Panc1 (cell line): ENCODE results near the gene POU3F2. TPM values are rescaled to one million over a fixed set of nuclear protein-coding genes. Genes with fewer than 3 reads are reported as not detected.

Experiments
- ATAC-seq: fragments of 200-7000 bp; cut with Tn5 transposase; 2 replicates; pipeline ENCODE4 v1.9.1; 2020; ENCODE audit warnings: mild to moderate bottlenecking, moderate library complexity
- BruUV-seq: library from RNA; stranded (reverse); fragments of 400-500 nt; replicated peaks from 2 replicates; lab custom pipeline; 2021; lab: Mats Ljungman, UMichigan
- CTCF ChIA-PET: fragments of 300-600 bp; sonication (Branson Sonifier 250); formaldehyde crosslinking; loops from one replicate; lab custom pipeline; 2022; ENCODE audit warnings: antibody characterized with exemption; lab: Charles Lee
- POLR2A ChIA-PET: fragments of 300-600 bp; sonication (Branson Sonifier 250); formaldehyde crosslinking; loops from one replicate; lab custom pipeline; 2022; ENCODE audit warnings: antibody characterized with exemption; lab: Charles Lee
- DNase-seq: peaks from one replicate; pipeline ENCODE4 v3.0.0-alpha.2; 2010; ENCODE audit warnings: low read depth, low spot score
- H3K27ac ChIP-seq: 2 replicates; pipeline ENCODE4 v1.5.1; 2011; ENCODE audit warnings: mild to moderate bottlenecking, low read length, inconsistent platforms
- H3K27me3 ChIP-seq: fragments of 200-500 bp; sonication (Bioruptor generic); 2 replicates; pipeline ENCODE4 v1.6.0; 2014; ENCODE audit warnings: low read length, inconsistent platforms; ENCODE audit not compliant: control insufficient read depth, insufficient read depth
- H3K36me3 ChIP-seq: fragments of 200-500 bp; sonication (Bioruptor generic); 2 replicates; pipeline ENCODE4 v1.5.1; 2014; ENCODE audit warnings: inconsistent platforms, mild to moderate bottlenecking, low read length, moderate library complexity; ENCODE audit not compliant: control insufficient read depth, insufficient read depth
- H3K4me1 ChIP-seq: 2 replicates; pipeline ENCODE4 v1.5.1; 2011; ENCODE audit warnings: inconsistent platforms, mild to moderate bottlenecking, low read length, moderate library complexity; ENCODE audit not compliant: control insufficient read depth, insufficient read depth
- H3K4me3 ChIP-seq, 2 experiments: 2 replicates each; pipeline ENCODE4 v1.5.1; 2011 to 2012; ENCODE audit warnings: low read depth in 2 of 2, low read length in 2 of 2, mild to moderate bottlenecking in 2 of 2, inconsistent platforms in 1 of 2, moderate library complexity in 1 of 2
- H3K9me3 ChIP-seq: fragments of 200-500 bp; sonication (Bioruptor generic); 2 replicates; pipeline ENCODE4 v1.5.1; 2014; ENCODE audit warnings: low read depth, mild to moderate bottlenecking, inconsistent platforms, low read length, moderate library complexity; ENCODE audit not compliant: control insufficient read depth, insufficient read depth
- POLR2AphosphoS5 ChIP-seq: IDR thresholded peaks from 2 replicates; pipeline ENCODE4 v1.6.1; 2012; ENCODE audit warnings: mild to moderate bottlenecking, low read depth, low read length, moderate library complexity
- SIN3A ChIP-seq: IDR thresholded peaks from 2 replicates; pipeline ENCODE4 v1.6.1; 2012; ENCODE audit warnings: low read depth, mild to moderate bottlenecking, low read length, moderate library complexity, borderline replicate concordance; ENCODE audit not compliant: insufficient read depth
- TCF7L2 ChIP-seq: IDR thresholded peaks from 2 replicates; pipeline ENCODE4 v1.6.1; 2011; ENCODE audit warnings: mild to moderate bottlenecking, low read depth, low read length, inconsistent platforms
- in situ Hi-C: cut with HindIII; loops from 2 replicates; pipeline ENCODE4 v1.10.0; 2016; ENCODE audit warnings: low sequenced_read_pairs, low pct_unique_long_range_greater_than_20kb
- intact Hi-C: fragments of 100-400 bp; cut with micrococcal nuclease; formaldehyde crosslinking; loops from one replicate; pipeline ENCODE4 v1.10.0; 2022; ENCODE audit not compliant: unreplicated experiment
- total RNA-seq: library from RNA; stranded (reverse); gene quantifications from one replicate; pipeline ENCODE4 v1.2.1, GENCODE V29; 2021; ENCODE audit not compliant: unreplicated experiment
- TF ChIP-seq, protein P1 (sequence below), 2 experiments: IDR thresholded peaks; 2 replicates each; pipeline ENCODE4 v1.6.1; 2011 to 2012; ENCODE audit warnings: low read depth in 2 of 2, control low read depth in 1 of 2, low read length in 1 of 2, mild to moderate bottlenecking in 1 of 2, moderate library complexity in 1 of 2; ENCODE audit not compliant: insufficient read depth in 1 of 2
- TF ChIP-seq, protein P2 (sequence below): fragments of 450-650 bp; IDR thresholded peaks from 2 replicates; pipeline ENCODE4 v1.5.1; 2017; ENCODE audit warnings: mild to moderate bottlenecking

Gene POU3F2
- total RNA-seq, 1 experiment from 2014 or later = not detected

DNA sequence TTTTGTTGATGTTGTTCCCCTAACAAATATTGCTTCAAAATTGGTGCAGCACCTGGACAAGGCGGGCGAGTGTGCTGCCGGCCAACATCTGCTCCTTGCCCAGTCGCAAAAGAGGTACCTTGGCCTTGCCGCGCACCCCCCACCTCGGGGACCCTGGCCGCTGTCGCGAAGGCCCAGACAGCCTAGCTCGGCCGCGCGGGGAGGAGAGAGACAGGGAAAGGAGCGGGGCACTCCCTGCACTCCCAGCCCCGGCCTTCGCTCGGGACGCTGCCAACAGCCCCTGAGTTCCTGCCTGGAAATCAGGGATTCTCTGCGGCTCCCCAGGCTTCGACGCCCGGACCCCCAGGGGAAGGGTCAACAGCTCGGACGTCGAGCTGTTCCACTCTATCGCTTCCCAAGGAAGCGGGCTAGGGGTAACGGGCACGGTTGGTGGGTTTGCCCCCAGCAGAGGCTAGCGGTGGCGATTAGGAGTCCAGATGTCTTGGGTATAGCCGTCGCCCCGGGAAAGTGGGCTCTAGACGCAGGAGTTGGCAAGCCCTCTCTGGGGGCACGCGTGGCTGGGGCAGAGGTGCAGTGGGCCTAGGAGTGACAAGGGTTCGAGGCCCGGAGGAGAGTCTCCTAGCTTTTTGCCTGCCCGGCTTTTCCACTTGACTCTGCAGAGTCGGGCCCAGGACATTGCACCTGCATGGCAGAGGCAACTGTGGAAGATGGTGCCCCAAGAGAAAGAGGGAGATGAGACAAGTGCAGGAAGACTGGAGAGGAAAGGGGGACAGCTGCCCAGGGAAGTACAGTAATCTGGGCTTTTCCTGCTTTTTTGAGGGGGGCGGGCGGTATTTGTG is 8.2 kb downstream of the POU3F2 start:
- ChIA-PET POLR2A (no interaction called here), CTCF (no interaction called here)
- H3K36me3 ChIP-seq = no peaks in the 10 kb centered on the region
- TF ChIP-seq, protein P1, sequence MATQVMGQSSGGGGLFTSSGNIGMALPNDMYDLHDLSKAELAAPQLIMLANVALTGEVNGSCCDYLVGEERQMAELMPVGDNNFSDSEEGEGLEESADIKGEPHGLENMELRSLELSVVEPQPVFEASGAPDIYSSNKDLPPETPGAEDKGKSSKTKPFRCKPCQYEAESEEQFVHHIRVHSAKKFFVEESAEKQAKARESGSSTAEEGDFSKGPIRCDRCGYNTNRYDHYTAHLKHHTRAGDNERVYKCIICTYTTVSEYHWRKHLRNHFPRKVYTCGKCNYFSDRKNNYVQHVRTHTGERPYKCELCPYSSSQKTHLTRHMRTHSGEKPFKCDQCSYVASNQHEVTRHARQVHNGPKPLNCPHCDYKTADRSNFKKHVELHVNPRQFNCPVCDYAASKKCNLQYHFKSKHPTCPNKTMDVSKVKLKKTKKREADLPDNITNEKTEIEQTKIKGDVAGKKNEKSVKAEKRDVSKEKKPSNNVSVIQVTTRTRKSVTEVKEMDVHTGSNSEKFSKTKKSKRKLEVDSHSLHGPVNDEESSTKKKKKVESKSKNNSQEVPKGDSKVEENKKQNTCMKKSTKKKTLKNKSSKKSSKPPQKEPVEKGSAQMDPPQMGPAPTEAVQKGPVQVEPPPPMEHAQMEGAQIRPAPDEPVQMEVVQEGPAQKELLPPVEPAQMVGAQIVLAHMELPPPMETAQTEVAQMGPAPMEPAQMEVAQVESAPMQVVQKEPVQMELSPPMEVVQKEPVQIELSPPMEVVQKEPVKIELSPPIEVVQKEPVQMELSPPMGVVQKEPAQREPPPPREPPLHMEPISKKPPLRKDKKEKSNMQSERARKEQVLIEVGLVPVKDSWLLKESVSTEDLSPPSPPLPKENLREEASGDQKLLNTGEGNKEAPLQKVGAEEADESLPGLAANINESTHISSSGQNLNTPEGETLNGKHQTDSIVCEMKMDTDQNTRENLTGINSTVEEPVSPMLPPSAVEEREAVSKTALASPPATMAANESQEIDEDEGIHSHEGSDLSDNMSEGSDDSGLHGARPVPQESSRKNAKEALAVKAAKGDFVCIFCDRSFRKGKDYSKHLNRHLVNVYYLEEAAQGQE (IDR thresholded peaks at IDR 0.05; ENCODE audit: insufficient read depth in 1 of 2, low read depth in 2 of 2, low read length in 1 of 2) = no peak
- TF ChIP-seq, protein P2, sequence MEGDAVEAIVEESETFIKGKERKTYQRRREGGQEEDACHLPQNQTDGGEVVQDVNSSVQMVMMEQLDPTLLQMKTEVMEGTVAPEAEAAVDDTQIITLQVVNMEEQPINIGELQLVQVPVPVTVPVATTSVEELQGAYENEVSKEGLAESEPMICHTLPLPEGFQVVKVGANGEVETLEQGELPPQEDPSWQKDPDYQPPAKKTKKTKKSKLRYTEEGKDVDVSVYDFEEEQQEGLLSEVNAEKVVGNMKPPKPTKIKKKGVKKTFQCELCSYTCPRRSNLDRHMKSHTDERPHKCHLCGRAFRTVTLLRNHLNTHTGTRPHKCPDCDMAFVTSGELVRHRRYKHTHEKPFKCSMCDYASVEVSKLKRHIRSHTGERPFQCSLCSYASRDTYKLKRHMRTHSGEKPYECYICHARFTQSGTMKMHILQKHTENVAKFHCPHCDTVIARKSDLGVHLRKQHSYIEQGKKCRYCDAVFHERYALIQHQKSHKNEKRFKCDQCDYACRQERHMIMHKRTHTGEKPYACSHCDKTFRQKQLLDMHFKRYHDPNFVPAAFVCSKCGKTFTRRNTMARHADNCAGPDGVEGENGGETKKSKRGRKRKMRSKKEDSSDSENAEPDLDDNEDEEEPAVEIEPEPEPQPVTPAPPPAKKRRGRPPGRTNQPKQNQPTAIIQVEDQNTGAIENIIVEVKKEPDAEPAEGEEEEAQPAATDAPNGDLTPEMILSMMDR = no peak
- TF ChIP-seq POLR2AphosphoS5 = no peak
- TF ChIP-seq TCF7L2 = no peak
- TF ChIP-seq SIN3A = no peak
- BruUV-seq = no TSS peak
- DNase-seq (no peak), ATAC-seq (no peak)
- in situ Hi-C loops = no loop called here
- peaks cover 8% of the 10 kb centered on the region for H3K4me1 ChIP-seq
- H3K4me3 ChIP-seq = no peak overlapping the region
- H3K27ac ChIP-seq = no peak overlapping the region
- peaks cover 49% of the 10 kb centered on the region for H3K27me3 ChIP-seq
- intact Hi-C loops = loop anchor here (5.0 to 10.0 kb wide), 3 partner anchors 75 to 1400 kb away; no protein-coding TSS in a partner anchor
- H3K9me3 ChIP-seq = no peaks in the 10 kb centered on the region

DNA sequence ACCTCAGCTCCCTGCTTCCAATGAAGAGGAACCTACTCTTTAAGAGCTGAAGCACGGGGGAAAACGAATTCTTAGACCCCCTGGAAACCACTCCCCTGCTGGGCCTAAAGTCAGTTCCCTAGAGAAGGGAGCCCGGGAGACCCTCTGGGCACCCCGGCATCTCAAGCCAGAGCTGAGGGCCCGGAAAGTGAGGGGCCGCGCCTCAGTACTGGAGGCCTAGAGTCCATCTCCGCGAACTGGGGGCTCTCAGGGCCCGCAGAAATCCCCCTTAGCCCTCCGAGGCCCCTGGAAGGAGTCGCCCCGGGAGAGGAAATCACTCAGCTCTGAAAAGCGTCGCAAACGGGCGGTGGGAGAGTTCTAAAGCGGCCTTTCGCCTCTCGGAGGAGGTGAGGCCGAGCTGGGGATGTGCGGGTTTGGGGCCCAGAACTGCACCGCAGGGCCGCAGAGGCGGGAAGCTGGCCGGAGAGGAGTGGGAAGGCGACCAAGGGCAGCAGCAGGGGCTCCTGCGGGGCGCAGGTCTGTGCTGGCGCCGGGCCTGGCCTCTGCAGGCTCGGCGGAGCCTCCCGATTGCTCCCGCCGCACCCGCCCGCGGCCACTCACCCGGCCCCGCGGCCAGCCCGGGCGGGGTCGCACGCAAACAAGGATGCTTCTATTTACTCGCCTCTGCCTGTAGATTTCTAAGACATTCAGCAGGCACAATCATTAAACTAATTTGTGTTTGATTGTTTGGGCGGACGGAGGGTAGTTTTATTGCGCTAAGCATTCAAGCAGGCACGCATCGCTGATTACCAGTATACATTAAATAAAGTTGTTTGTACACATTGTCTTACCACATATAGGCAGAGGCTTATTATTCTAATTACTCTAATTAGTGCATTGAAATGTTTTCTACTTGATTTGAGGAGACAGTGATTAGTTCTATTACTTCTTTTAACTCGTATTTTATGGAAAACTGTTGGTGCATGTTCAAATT is 9.2 kb downstream of the POU3F2 start:
- ChIA-PET CTCF (no interaction called here), POLR2A (no interaction called here)
- Histone ChIP-seq H3K4me3 (no peak overlapping the region), H3K36me3 (no peaks in the 10 kb centered on the region), H3K4me1 (peaks cover 8% of the 10 kb centered on the region), H3K27ac (no peak overlapping the region), H3K27me3 (peaks cover 39% of the 10 kb centered on the region), H3K9me3 (no peaks in the 10 kb centered on the region)
- BruUV-seq = no TSS peak
- in situ Hi-C loops (no loop called here), intact Hi-C loops (loop anchor here (5.0 to 10.0 kb wide), 3 partner anchors 76 to 1401 kb away; no protein-coding TSS in a partner anchor)
- DNase-seq (no peak), ATAC-seq (no peak)
- TF ChIP-seq POLR2AphosphoS5 (no peak), TCF7L2 (no peak), SIN3A (no peak)
- TF ChIP-seq, protein P2 = no peak
- TF ChIP-seq, protein P1 (IDR thresholded peaks at IDR 0.05; ENCODE audit: insufficient read depth in 1 of 2, low read depth in 2 of 2, low read length in 1 of 2) = no peak
